Subcutaneous adipose tissue (tissue), 4 donors: ENCODE measurements around the gene MED17. TPM values are rescaled to one million over a fixed set of nuclear protein-coding genes. Genes with fewer than 3 reads are reported as not detected.

Experiments used
- CTCF ChIP-seq: fragments of 450-650 bp; IDR thresholded peaks from one replicate; pipeline ENCODE4 v1.5.1; 2016; ENCODE audit warnings: low read depth, mild to moderate bottlenecking, control low read depth, antibody characterized with exemption, moderate library complexity
- total RNA-seq, 4 donors: library from RNA; depleted of rRNA; stranded (reverse); fragments of >200 nt; gene quantifications; one replicate each; pipeline ENCODE4 v1.1.0, GENCODE V29; 2016

The MED17 gene
- total RNA-seq, 4 donors from 2014 or later: 20.4 to 28.9 (median 23.4) TPM

- no peak for TF ChIP-seq CTCF
These were observed 37.0 kb upstream of the MED17 start for GRCh38 chr11:93747122-93747521.

GRCh38 chr11:93751001-93751400 lies 33.1 kb upstream of the MED17 start:
- TF ChIP-seq CTCF: no peak

DNA sequence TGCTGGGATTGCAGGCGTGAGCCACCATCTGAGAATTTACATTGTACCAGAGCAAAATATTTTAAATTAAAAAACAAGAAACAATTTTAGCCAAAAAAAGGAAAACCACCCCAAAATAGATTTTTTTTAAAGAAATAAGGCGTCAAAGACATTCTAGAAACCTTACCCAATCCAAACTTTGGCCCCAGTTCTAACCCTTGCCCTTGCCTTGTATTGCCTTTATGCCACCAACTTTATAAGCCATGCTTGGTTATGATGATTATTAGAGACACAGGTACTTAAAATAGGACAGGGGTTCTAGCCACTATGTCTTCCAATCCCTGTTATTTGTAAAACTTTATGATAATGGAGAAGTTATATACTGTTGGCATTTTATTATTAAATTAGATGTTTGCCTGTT lies 30.8 kb upstream of the MED17 start:
- TF ChIP-seq CTCF: no peak

DNA sequence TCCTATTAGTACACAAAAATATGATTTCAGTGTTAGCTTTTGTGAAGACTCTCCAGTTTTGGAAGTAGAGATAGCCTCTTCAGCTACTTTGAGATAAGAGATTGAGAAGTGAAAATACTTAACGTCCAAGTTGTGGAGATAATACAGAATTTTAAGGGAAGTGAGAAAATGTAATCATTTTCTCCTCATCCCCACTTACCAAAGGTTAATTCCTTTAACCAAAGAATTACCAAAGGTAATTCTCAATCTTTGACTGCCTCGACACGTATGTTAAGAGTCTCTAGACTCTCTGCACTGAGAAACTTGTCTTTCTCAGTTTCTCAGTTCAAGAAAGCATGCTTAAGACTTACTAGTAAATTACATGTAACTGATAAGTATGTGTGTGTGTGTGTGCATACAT lies 27.3 kb upstream of the MED17 start:
- TF ChIP-seq CTCF: no peak

- TF ChIP-seq CTCF: no peak
These were observed 26.8 kb upstream of the MED17 start for GRCh38 chr11:93757301-93757700.

DNA sequence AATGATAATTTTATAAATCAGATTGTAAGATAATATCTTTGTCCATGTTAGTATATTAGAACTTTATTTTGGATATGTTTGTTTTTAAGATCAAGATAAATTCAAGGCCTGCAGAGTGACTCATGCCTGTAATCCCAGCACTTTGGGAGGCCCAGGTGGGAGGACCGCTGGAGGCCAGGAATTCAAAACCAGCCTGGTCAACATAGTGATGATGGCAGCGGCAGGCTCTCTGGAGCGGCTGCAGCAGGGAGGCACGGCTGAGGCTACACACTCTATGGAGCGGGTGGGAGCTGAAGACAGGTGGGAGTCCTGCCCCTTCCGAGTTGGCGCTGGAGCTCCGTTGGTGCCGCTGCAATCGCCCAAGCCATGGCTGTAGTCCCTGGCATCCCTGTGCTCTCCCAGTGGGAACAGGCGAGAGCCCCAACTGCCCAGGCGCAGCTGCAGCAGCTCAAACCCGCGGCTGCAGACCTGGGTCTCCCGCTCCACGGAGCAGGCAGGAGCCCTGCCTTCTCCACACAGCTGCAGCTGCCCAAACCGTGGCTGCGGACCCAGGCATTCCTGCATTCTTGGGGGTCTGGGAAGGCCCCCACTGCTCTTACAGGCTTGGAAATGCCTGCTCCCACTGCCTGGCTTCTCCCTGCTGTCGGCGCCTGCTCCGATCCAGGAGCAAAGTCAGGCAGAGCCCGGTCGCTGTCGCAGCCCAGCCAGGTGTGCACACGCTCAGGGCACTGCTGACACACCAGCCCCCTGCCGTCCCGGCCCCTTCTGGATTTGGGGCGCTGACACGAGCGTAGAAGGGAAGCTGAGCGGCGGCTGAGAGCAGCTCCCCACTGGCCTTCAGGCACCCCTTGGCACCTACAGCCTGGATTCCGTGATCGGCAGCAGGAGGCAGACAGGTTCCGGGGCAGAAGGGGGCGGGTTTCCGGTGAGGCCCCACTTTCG lies 25.9 kb upstream of the MED17 start:
- no peak for TF ChIP-seq CTCF

DNA sequence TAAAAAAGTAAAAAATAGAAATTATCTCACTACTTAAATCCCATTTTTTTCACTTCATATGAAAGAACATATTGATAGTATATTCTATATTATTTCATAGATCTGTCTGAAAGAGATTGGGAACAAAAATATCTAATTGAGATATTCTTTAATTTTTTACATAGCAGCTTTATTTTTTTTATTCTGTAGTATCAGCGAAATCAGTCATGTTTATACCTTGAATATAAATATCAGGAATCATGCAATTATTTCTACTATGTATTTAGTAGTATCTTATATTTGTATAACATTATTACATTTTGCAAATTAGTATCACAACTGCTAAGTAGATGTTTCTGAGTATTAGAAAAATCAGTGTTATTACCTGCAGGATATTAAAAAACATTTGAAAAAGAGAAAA lies 22.2 kb upstream of the MED17 start:
- no peak for TF ChIP-seq CTCF
